GM19240 (cell line): Measurements from ENCODE around the gene MRPL41.
"Not testable (repeated sequence)": the region's sequence is repeated elsewhere in the genome, so short reads cannot be mapped to it uniquely, and the experiment has no call there.

ENCODE experiments used
- DNase-seq: peaks from one replicate; pipeline ENCODE4 v3.0.0; 2011; ENCODE audit warnings: low spot score; ENCODE audit not compliant: insufficient read length

MRPL41 gene

DNA sequence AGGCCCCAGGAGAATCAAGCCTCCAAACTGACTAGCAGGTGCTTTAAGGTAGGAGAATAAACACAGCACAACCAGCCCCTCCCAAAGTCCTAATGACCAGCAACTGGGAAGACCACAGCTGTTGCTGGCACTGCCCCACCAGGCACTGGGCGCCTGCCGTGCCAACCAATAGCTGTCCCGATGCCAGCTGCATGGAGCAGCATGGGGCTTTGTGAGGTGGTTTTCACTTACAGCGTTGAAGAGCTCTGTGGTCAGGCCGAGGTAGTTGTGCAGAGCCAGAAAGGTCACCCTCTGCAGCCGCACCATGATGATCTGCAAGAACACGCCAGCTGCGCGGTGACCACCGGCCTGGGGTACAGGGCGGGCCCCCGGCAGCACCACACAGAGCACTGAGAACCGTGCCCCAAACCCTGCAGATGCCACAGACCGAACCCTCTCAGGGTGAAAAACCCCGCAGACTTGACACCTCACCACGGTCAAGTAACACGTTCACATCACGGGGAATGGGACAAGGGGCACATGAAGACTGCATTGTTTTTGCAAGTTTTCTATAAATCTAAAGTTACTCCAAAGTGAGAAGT is 30.2 kb upstream of the MRPL41 start:
- no peak for DNase-seq

DNA sequence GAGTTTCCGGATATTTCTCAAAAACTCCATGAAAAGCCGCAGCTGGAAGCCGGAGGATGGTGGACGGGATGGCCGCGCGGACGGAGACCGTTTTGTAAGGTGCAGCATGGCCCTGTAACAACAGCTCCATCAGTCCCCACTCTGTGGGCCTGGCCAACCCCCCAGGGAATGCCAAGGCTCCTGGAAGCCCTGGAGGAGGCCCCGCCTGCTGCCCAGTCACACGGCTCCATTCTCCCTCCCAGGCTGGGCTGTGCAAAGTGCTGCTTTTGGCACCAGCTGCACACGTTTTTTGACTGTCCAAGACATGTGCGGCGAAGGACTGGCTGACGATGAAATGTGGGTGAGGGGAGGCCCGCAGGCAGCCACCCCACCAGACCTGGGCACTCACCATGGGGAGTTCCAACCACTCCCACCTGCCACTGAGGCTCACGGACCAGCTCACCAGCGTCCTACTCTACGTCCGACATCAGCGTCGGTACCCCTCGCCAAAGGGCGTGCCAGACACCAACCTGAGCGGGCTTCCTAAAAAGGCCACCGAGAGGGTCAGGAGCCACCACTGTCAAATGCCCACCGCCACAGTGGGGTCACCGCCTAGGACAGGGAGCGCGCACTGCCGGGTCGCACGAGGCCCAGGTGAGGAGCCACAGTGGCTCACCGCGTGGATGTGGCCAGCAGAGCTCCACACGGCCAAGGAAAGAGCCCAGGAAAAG is 28.8 kb upstream of the MRPL41 start:
- DNase-seq: no peak

DNA sequence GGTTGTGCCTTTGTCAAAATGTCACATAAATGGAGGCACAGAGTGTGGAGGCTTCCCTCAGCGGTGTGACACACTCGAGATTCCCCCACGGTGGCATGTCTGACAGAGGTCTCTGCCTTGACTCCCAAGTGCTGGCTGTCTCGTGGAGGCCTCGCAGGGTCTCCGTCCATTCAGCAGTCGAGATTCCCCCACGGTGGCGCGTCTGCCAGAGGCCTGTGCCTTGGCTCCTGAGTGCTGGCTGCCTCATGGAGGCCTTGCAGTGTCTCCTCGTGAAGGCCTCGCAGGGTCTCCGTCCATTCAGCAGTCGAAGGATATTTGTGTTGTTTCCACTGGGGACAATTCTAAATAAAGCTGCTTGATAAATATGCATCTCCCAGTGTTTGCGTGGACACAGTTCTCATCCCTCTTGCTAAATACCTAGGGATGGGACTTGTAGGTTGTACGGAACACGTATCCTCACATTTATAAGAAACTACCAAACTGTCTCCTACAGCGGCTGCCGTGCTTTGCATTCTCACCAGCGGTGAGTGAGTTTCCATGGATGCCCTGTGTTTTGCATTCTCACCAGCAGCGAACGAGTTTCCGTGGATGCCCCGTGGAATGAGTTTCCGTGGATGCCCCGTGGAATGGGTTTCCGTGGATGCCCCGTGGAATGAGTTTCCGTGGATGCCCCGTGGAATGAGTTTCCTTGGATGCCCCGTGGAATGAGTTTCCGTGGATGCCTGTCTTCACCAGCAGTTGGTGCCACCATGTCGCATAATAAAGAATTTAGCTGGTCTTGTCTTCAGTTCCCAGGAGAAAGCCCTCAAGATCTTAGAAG is 27.3 kb upstream of the MRPL41 start:
- no peak for DNase-seq

DNA sequence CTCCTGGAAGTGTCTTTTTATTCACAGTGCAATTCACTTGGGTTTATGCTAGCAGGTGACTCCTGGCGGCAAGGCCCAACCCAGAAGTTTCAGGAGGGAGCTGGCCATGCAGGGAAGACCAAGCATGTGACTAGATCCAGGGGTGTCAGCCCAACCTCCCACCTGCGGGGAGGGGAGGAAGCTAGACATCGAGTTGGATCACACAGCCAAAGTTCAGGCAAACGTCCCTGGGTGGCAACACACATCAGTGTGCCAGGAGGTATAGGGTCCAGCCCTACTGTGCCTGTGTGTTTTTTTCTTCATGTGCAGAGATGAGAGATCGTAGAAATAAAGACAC is 26.7 kb upstream of the MRPL41 start:
- no peak for DNase-seq

DNA sequence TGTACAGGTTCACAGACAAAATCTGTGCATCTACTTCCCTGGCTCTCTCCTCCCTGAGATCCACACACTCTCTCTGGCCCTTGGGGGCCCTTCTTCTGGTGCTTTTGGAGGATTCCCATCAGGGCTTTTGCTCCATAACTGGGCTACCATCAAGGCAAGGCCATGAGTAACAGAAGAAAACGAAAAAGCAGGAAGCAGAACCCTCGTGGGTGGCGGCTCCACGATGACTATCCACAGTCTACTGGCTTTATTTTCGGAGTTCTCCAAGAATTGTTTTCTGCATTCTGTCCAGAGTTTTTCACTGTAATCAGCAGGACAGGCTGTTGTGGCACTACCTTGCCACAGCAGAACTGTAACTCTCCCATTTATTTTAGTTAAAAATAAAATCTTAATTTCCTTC is 21.3 kb upstream of the MRPL41 start:
- DNase-seq: no peak

DNA sequence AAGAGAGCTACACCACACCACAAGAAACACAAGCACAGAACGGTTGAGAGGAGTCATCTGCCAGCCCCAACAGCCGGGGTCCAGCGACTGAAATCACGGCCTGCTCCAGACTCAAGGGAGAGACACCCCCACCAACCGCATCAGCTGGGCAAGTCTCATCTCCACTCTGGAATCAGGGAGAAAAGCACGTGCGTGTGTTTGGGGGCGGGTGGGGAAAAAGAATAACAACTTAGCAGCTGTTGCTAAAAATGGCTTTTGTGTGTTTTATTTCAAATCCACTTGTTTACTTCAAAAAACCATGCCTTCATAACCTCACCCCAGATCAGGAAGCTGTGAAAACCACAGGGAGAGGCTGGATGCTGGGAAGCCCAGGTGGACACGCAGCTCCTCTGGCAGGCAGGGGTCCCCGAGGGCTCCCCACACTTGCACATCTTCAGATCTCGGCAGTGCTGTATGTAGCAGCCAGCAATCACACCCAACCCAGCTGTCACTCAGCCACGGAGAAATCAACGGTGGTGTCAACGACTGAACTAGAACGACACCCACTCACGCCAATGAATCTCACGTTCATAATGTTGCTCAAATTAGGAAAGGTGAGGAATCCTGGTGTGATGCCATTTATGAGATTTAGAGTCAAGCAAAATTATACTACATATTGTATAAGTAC is 20.4 kb upstream of the MRPL41 start:
- no peak for DNase-seq

DNA sequence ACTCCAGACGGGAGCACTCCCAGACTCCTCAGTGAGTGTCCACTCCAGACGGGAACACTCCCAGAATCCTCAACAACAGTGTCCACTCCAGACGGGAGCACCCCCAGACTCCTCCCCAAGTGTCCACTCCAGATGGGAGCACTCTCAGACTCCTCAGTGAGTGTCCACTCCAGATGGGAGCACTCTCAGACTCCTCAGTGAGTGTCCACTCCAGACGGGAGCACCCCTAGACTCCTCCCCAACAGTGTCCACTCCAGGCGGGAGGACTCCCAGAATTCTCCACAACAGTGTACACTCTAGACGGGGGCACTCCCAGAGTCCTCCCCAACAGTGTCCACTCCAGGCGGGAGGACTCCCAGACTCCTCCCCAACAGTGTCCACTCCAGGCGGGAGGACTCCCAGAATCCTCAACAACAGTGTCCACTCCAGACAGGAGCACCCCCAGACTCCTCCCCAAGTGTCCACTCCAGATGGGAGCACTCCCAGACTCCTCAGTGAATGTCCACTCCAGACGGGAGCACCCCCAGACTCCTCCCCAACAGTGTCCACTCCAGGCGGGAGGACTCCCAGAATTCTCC is 18.7 kb upstream of the MRPL41 start:
- DNase-seq: not testable (repeated sequence)

DNA sequence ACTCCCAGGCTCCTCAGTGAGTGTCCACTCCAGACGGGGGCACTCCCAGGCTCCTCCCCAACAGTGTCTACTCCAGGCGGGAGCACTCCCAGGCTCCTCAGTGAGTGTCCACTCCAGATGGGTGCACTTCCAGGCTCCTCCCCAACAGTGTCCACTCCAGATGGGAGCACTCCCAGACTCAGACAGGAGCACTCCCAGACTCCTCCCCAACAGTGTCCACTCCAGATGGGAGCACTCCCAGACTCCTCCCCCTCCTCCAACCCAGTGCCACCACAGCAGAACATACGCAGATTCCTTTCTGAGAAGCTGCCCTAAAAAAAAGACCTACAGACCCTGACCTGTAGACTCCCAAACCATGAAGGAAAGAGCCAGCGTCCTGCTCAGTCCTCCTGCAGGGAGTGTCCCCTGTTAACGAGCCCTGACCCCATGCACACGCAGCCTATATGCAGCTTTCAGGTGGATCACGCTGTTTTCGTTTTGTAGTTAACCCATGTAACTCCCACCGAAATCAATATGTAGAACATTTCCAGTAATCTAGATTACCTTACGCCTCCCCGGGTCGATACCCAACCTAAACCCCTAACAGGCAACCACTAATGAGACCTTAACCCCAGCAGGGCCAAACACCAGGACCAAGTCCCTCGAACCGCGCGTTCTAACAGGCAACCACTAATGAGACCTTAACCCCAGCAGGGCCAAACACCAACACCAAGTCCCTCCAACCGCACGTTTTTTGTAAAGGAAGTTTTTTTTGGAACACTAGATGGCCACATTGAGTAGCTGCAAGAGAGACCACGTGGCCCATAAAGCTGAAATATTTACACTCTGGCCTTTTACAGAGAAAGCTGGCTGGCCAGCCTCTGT is 17.2 kb upstream of the MRPL41 start:
- DNase-seq: peak; percentile 47

DNA sequence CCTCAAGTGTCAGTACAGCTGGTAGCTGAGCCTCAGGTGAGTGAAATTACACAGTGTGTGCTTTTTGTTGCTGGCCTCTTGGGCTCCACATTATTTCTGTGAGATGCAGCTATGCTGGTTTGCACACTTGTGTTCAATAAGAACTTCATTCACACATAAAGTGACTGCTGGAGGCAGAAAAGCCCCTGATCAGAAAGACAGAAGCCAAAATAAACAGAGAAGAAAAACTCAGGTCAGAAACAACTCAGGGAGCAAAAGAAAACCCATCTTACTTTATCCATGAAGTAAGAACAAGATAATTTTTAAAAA is 16.6 kb upstream of the MRPL41 start:
- DNase-seq: no peak

DNA sequence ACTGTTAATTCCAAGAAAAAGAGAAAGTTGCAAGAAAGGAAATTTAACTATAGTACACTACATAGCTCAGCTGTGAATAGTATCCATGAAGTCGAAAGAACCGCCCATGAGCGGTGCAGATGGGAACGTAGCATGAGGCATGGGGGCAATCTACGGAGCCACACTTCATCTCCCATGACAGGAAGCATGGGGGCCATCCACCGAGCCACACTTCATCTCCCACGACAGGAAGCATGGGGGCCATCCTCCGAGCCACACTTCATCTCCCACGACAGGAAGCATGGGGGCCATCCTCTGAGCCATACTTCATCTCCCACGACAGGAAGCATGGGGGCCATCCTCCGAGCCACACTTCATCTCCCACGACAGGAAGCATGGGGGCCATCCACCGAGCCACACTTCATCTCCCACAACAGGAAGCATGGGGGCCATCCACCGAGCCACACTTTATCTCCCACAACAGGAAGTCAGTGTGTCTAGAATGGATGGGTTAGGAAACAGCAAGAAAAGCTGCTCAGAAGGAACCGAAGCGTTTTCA is 15.0 kb upstream of the MRPL41 start:
- not testable (repeated sequence) for DNase-seq

DNA sequence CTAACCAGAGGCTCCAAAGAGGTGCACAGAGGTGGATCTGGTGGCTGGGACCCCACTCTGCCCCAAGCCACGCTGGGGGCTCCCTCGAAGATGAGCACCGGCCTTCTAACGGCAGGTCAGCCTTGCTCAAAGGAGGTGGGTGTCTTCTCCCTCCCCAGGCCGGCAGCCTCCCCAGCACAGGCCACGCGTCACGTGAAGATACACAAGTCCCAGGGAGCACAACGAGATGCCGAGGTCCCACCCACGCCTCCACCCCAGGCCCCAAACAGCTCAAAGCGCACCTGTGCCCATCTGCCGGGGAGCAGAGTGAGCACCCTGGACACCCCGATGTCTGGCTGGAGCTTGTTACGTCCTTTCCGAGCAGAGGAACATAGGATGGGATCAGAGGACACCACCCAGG is 13.6 kb upstream of the MRPL41 start:
- no peak for DNase-seq

DNA sequence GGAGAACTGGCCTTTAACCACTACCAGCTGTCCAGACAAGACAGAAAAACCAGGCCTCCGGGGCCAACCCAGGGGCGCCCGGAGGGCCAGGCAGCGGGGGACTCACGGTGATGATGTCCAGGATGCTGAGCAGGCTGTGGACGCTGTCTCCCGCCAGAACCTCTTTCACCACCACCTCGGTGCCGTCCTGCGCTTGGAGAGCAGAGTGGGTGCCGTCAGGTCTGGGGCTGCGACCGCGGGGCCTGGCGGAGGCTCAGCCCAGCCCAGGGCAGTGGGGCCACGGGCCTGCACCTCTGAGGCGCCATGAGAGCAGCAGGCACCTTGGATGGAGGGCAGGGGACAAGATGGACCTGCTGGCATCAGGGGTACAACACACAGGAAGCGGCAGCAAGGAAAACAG is 11.1 kb upstream of the MRPL41 start:
- DNase-seq: no peak

DNA sequence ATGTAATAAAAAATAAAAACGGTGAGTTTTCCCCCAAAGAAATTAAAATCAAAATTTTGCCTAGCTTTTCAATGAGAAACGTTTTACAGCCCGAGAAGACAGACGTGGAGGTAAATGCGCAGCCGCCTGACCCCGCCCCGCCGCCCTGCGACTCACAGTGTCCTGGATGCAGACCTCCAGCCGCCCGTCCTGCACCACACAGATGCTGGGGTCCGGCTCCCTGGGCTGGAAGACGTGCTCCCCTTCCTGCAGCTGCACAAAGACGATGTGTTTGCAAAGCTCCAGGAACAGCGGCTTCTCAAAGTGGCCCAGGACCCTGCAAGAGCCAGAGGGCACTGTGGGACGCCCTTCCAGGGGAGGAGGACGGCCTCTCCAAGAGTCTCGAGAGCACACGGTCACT is 9.2 kb upstream of the MRPL41 start:
- no peak for DNase-seq

DNA sequence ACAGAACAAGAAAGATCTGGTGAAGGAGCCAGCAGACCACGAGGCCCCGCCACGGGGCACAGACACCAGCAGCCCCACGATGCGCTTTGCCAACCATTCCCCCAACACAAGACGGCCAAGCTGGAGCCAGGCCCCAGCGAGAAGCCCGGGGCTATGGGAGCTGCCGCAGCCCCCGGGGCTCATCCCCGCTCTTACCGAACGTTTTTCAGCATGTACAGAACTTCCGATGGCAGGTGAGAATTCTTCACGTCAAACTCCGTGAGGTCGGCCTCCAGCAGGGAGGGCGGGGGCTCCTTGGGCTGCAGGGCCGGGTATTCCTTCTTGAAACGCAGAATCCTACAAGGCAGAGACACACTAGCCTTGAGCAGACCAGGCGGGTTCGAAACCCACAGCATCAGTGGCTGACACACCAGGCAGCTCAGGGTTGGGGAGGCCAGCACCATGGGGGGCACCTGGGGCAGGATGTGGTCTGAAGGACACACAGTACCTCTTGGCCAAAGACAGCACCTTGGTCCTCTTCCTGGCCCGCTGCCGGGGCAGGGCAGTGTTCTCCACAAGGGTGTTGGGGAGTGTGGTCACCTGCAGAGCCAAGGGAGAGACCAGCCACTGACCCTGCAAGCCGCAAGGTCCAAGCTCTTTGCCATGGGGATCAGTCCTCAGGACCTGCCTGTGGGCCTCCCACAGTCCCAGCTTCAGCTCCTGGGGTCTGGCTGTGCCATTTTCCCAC is 8.3 kb upstream of the MRPL41 start:
- no peak for DNase-seq

DNA sequence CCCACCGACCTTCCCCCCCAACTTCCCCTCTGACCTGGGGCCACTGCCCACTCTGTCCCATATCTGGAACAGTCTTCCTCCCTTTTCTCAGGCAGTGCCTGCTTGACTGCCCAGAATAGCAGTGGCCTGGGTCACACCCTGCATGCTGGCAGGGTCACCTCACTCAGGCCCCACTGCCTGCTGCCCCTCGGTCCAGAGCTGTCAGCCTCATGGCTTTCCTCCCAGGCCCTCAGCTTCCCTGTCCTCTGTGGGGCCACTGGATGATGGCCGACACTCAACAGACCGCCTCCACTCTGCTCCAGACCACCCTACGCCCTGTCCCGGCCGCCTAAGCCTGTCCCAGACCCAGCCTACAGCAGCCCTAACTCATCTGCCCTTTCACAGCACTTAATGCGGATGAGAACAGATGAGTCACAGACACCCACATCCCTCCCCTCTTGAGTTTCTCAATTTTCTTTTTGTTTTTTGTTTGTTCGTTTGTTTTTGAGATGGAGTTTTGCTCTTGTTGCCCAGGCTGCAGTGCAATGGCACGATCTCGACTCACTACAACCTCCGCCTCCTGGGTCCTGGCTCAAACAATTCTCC is 7.4 kb upstream of the MRPL41 start:
- no peak for DNase-seq

DNA sequence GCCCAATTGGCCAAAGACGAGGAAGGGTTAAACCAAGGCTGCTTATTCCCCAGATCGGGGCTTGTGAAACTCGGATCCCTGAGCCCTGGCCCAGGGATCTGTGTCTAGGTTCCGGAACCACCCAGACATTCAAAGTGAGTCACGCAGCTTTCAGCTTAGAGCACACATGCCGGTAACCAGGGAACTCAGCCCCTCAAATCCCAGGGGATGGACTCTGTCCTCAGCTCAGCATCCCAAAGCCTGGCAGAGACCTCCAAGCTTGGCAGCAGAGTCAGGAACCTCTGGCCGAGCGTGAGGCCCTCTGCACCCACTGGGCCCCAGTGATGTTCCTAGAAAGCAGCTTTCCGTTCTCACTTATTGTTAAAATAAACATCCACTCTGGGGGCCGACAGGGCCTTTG is 6.6 kb upstream of the MRPL41 start:
- DNase-seq: no peak

DNA sequence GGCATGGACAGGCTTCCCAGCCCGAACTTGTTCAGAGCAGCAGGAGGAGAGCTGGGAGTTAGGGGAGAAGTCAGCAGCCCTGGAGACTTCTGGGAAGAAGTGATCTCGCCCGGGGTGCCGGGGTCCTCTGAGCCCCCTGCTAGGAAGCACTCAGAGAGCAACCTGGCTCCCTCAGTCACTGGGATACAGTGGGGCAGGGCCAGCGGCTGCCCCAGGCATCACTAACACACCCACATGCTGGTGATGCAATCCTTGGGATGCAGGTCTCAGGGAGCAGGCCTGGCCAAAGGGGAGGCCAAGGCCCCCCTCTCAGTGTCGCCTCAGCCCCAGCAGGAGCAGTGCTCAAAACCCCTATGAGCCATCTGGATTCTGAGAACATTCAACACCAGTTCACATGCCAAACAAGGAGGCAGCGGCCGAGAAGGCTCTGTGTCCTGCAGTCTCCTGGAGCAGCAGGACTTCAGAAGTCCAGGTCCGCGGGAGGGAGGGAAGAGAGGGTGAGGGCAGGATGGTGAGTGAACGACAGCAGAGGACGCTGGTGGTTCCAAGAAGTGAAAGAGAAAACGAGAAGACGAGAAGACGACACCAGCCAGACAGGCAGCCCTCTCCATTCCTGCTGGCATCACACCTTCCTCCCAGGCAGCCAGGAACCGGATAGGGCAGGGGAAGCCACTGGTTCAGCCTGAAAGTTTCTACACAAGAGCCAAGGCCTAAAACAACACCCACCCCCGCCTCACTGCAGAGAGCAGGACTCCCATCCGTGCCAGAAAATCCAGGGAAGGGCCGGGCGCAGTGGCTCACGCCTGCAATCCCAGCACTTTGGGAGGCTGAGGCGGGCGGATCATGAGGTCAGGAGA is 3.8 kb upstream of the MRPL41 start:
- no peak for DNase-seq

DNA sequence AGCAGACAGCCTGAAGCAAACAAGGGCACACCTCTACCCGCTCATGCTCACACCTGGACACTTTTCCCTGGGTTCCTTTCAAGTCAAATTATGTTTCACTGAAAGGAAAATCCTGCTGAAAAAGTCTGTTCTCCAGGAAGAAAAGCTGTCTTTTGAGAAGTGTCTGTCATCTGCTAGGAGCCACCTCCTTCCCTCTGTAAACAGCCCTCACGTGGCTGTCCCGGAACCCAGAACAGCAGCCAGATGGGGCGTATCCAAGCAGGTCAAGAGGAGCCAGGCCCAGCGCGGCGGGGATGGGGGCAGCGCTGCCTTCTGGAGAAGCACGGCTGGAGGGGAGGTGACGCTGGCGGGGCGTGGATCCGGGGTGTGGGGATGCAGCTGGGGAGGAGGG is 1.5 kb upstream of the MRPL41 start, which contains the start of gene PNPLA7:
Gene PNPLA7 (minus strand): TSS at position 172 of the 391 bp plus-strand sequence. CDS start 205 bp downstream, outside the sequence.
- DNase-seq: peak; percentile 66

DNA sequence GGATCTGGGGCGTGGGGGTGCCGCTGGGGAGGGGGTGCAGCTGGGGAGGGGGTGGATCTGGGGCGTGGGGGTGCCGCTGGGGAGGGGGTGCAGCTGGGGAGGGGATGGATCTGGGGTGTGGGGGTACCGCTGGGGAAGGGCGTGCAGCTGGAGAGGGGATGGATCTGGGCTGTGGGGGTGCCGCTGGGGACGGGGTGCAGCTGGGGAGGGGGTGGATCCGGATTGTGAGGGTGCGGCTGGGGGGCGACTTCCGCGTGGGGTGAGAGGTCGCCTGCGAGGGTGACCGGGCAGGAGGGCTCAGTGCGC is 768 bp upstream of the MRPL41 start:
- not testable (repeated sequence) for DNase-seq
